ENCODE measurements around the gene NPHS1. TPM values are rescaled to one million over a fixed set of nuclear protein-coding genes. Genes with fewer than 3 reads are reported as not detected.

The NPHS1 gene
- total and polyA plus RNA-seq, 9 of the 15 experiments (the other 6 are each of a cell fraction or from before 2014, with no cell fraction given): 0.01 to 0.28 (median 0.14) TPM; not detected in 5

GRCh38 chr19:35777961-35778360 is 74.3 kb downstream of the NPHS1 start:
- in situ Hi-C loops (cut with MboI) (no loop called here), intact Hi-C loops (cut with micrococcal nuclease) (no loop called here)
- 74% methylated on average over 7 of the region's 7 CpGs for WGBS (ENCODE audit: insufficient coverage, low coverage, missing lambda C conversion rate)
- Histone ChIP-seq H4K20me1 (replicated peaks; ENCODE audit: control insufficient read depth, insufficient read depth, low read length) (no peaks in the 10 kb centered on the region; the same call in 1 of the 2 replicates), H3K4me1 (replicated peaks in 1 of 2; ENCODE audit: control insufficient read depth in 2 of 2, insufficient read depth in 2 of 2, low read length in 2 of 2) (peaks cover 10 to 38% of the 10 kb centered on the region in 2 experiments), H2AFZ (ENCODE audit: low read depth, low read length) (no peak overlapping the region), H3K27ac (ENCODE audit: extremely low read depth, low read depth, low read length) (no peak overlapping the region), H3K4me2 (ENCODE audit: insufficient read depth, low read length) (no peak overlapping the region), H3K36me3 (ENCODE audit: control insufficient read depth, insufficient read depth, low read length) (peaks cover 24% of the 10 kb centered on the region; the same call in 2 of the 3 replicates), H3K9me3 (replicated peaks; ENCODE audit: control insufficient read depth, insufficient read depth, low read depth, low read length) (no peaks in the 10 kb centered on the region), H3K79me2 (ENCODE audit: control insufficient read depth, insufficient read depth, low read length) (peaks cover 5% of the 10 kb centered on the region; the same call in 1 of the 3 replicates), H3K27me3 (ENCODE audit: control insufficient read depth in 2 of 2, insufficient read depth in 2 of 2, low read length in 2 of 2) (no peaks in the 10 kb centered on the region), H3K4me3 (no peak overlapping the region), H3K9me1 (ENCODE audit: control insufficient read depth, insufficient read depth, low read length) (peaks cover 2% of the 10 kb centered on the region), H3K9ac (ENCODE audit: insufficient read depth in 1 of 2, low read depth in 2 of 2, low read length in 2 of 2) (peak overlapping the region in 1 of 2 experiments; percentile 65; a peak in 1 of 4 replicates)
- POLR2A ChIA-PET: interaction anchor here (0.6 kb wide), 1 partner anchor 146 kb away, joined by 3 read pairs; no protein-coding TSS in a partner anchor
- no peak for ATAC-seq
- no peak for DNase-seq (ENCODE audit: extremely low read depth in 1 of 4, low spot score in 3 of 4)
- CTCF ChIA-PET (ENCODE audit: low intra/inter-chr PET ratio): no interaction called here
- FAIRE-seq: no peak
- no TSS peak for BruUV-seq (replicated peaks)
- no peak for TF ChIP-seq ARID3B (CRISPR knock-in tag; IDR thresholded peaks at IDR 0.05; ENCODE audit: borderline replicate concordance)
- no peak for TF ChIP-seq ZNF408 (CRISPR knock-in tag; IDR thresholded peaks at IDR 0.05; ENCODE audit: low read depth)
- TF ChIP-seq ZNF274 (IDR thresholded peaks at IDR 0.05; ENCODE audit: borderline replicate concordance, low read depth, low read length): no peak
- no peak for TF ChIP-seq SIRT6 (IDR thresholded peaks at IDR 0.05; ENCODE audit: low read depth, low read length)
- no peak for TF ChIP-seq ZNF318 (IDR thresholded peaks at IDR 0.05; ENCODE audit: borderline replicate concordance in 1 of 2, low read depth in 1 of 2)
- no peak for TF ChIP-seq ETV5 (CRISPR knock-in tag; IDR thresholded peaks at IDR 0.05; ENCODE audit: low read depth)
- TF ChIP-seq SPI1 (IDR thresholded peaks at IDR 0.05; ENCODE audit: borderline replicate concordance, low read depth, low read length): no peak
- TF ChIP-seq ZNF644 (tag; IDR thresholded peaks at IDR 0.05; ENCODE audit: low read depth): no peak
- TF ChIP-seq STAT6 (CRISPR knock-in tag; IDR thresholded peaks at IDR 0.05): no peak

Data from K562 (cell line).